GOT3 (cell line): ENCODE data around the gene PDIA6.

Experiments used
- DNase-seq: peaks from one replicate; lab custom pipeline; 2025; ENCODE audit warnings: mixed read lengths; lab: John Stamatoyannopoulos, UW

The PDIA6 gene, protein sequence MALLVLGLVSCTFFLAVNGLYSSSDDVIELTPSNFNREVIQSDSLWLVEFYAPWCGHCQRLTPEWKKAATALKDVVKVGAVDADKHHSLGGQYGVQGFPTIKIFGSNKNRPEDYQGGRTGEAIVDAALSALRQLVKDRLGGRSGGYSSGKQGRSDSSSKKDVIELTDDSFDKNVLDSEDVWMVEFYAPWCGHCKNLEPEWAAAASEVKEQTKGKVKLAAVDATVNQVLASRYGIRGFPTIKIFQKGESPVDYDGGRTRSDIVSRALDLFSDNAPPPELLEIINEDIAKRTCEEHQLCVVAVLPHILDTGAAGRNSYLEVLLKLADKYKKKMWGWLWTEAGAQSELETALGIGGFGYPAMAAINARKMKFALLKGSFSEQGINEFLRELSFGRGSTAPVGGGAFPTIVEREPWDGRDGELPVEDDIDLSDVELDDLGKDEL

DNA sequence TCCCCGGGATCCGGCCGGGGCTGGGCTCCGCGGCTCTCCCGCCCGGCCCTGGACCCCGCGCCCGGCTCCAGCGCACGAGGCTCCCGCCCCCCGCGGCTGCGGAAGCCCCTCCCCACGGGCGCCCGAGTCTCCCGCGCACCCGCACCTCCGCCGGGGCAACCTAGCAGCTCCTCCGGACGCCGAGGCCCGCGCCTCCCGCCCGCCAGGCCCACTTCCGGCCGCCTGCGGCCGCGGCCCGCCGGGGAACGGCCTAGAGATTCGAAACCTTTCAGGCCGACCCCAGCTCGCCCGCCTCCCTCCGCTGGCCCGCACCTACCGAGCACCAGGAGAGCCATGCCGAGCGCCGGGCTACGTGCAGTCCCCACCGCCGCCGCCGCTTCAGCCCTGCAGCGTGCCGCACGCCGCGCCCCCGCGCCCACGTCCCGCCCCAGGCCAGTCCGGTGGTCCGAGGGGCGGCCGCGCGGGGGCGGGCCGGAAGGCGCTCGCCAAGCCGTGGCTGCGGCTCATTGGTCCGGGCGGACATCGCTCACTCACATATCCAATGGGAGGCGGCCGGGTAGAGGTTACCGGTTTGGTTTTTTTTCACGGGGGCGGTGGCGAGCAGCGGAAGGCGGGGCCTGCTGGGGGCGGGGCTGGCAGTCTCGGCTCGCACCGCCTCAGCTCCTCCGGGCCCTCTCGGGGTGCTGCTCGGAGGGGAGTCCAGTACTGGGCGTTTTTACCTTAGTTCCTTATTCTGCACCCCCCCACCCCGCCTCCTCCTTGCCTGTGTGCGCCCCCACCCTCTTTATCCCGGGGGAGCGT lies at the start of gene PDIA6:
Gene PDIA6 (minus strand): TSS at position 424 of the 801 bp plus-strand sequence. CDS start 89 bp downstream, at position 335.
- peak; percentile 93 for DNase-seq

DNA sequence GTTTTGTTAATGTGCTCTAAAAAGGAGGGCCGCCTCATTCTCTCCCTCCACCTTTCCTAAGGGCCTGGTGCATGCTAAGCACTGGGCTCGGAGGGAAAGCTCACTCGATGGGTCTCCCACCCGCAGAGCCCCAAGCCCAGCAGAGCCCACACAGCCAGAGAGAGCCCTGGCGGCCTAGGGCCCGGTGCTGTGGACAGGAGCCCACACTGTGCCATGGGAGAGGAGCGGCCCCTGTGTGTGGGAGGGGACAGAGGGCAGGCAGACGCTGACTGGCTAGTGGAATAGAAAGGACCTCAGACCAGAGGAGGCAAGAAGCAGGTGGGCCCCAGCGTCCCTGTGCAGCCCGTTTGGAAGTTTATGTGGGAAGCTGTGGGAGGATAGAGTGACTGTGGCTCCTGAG lies 49.7 kb upstream of the PDIA6 start:
- DNase-seq: no peak

DNA sequence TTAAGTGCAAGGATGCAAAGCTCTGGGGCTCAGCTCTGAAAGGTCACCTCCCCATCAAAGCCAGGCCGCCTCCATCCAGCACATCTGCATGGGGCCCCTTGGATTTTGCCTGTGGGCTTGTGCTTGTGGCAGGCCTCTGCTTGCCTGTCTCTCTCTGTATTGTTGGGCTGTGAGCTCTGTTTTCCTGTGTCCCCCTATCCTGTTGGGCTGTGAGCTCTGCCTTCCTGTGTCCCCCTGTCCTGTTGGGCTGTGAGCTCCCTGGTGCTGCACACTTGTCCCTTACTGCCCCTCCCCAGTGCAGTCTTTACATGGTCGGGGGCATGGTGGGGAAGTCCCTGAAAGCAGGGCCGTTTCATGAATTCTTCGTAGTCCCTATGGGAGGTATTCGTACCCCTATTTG lies 49.2 kb upstream of the PDIA6 start:
- DNase-seq: no peak

DNA sequence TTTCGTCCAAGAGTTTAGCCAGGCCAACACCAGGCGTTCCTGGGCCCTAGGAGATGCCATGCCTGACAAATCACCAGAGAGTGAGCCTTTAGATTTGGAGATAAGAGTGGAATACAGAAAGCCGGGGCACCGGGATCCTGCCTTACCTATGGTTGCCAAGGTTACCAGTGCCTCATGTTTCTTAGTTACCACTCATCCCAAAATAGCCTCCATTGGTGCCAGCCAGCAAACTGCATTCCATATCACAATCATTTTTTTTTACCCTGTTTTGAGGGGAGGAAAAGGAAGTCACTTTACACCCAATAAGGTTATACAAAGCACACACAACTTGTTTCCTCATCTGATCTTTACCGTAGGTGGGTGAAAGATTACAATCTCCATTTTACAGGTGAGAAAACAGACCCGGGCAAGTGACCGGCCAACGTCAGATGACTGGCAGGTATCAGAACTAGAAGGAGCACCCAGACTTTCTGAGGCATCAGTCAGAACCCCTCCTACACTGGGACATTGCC lies 48.3 kb upstream of the PDIA6 start:
- no peak for DNase-seq

DNA sequence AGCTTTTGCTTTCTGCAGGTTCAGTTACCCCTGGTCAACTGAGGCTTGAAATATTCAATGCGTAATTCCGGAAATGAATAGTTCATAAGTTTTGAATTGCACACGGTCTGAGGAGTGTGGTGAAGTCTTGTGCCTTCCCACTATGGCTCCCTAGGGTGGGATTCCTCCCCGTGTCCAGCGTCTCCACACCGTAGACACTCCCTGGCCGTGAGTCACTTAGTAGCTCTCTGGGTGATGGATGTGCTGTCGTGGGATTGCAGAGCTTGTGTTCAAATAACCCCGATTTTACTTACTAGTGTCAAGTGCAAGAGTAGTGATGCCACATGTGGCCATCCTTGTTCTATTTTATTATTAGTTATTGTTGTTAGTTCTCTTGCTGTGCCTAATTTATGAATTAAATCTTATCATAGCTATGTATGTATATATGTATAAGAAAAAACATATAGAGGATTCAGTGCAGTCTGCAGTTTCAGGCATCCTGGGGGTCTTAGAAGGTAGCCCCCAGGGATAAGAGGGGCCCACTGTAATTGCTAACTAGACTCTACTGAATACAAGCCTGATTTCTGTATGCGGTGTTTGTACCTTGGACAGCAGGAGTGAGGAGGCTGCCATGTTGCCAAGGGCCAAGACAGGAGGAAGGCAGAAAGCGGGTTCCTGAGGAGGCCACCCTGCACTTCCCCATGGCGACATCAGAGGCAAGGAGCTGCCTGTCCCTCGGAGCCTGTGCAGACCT lies 47.7 kb upstream of the PDIA6 start:
- no peak for DNase-seq

DNA sequence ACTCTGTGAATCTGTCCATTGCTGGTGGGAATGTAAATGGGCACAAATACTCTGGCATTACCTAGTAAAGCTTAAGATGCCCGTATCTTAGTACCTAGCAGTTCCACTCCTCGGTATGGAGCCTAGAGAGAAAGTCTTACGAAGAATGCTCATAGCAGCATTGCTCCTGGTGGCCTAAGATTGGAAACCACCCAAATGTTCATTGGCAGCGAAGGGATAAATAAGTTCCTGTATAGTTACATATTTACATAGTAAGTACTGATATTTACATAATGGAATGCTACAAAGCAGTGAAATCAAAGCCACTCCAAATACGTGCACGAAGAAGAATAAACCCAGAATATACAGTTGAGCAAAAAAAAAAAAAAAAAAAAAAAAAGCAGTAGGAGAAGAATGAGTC lies 46.7 kb upstream of the PDIA6 start:
- no peak for DNase-seq

DNA sequence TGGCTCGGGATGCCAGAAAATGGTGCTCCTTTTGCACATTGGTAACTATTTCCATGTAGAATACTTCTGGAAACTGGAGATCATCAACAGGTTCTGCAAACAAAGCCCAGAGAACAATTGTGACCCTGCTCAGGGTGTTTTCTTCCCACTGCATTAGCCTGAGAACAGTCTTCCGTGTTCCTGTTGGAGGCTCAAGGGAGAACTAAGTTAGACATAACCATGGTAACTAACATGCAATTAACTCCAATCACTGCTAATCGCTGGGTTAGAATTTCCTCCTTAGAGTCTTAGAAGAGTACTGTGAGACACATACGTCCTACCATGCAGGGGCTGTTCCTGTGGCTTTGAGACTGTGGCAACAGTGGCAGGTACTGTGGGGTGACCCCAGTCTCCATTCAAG lies 36.0 kb upstream of the PDIA6 start:
- no peak for DNase-seq

DNA sequence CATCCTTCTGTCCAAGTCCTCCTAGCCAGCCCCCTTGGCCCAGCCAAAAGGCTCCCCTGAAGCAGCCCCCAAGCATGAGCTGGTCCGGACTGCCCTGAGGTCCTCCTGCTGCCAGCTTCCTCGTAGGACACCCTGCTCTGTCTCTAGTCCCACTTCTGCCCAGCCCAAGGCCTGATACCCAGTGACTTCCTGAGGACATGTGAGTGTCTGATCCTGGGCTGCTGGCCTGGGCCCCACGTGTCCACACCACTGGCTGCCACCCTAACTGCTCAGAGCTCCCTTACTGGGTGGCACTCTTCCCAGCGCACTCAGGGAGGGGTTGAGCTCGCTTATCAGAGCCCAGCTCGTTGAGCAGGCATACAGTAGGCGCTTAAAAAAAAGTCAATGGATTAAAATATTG lies 34.4 kb upstream of the PDIA6 start:
- no peak for DNase-seq

DNA sequence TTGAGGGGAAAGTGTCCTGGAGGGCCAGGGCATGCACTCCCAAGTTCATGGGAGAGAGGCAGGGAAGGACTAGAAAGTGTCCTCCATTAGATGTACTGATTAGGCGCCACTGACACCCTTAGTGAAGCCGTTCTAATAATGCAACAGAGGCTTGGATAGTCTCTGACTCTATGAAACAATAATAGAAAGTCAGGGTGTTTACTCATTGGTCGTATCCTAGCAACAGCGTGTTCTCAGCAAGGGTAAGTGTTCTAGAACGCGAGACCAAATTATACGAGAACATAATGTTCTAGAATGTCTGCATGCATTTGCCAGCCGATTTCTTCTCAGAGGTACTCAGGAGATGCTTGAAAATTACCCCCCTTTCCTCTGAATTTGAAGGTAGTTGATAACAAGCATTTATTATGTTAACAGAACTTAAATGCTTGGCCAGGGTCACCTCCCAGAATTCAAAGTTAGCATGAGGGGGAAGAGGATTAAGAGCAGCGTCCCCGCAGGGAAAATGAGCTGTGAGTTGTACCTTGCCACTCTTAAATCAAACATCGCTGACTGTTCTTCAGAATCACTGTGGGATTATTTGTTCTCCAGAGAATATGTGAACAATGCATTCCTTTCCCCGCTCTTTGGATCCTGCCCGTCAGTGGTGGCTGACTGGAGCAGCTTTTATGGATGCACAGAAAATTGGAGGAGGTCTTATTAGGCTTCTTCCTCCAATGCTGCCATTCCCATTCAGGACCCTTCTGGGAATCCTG lies 33.7 kb upstream of the PDIA6 start:
- no peak for DNase-seq

DNA sequence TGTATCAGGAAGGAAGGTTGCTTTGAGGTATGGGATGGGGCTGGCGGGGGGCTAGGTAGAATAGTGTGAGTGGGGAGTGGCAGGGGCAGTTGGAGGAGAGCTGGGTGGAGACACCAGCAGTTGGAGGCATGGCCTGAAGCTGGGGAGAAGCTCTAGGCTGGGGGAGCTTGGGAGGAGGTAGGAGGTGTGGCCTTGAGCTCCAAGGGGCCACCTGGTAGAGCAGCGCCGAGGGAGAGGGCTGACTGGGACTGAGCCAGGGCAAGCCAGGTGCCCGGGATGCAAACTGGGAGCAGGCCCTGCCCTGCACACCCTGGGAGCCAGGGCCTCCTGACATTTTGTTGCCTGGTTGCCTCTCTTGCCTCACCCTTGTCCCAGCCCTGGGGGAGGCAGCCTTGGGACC lies 33.1 kb upstream of the PDIA6 start:
- DNase-seq: no peak

DNA sequence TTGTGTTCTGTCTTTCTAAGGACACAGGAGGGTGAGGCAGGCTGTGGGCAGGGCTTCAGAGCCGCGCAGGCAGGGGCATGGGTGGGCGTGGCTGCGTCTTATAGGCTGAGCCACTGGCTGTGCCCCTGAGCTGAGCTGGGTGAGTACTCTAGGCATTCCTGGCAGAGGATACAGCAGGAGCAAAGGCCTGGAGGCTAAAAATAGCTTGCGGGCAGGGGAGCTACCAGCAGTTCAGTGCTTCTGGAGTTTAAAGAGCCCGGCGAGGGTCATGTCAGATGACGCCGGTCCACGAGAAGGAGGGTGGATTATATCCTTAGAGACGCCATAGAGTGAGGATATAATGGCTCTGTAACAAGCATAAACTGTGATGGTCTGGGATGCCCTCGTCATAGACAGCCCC lies 31.5 kb upstream of the PDIA6 start:
- DNase-seq: peak; percentile 36

DNA sequence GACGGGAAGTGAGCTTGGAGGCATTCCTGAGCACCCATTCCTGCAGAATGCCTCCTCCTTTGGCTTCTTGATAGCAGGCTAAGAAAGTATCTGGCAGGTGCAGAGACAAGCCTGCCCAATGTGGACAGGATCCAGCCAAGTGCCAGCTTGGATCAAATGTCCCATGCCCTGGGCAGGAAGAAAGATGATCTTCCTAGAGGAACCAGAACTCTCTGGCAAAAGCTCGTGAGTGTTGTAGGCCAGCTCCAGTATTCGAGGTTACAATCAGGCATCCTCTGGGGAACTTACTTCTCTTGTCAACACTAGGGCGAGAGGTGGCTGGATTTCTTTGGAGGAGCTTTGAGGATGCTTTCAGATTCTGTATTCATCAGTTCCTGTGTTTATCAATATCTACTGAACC lies 29.9 kb upstream of the PDIA6 start:
- DNase-seq: no peak

DNA sequence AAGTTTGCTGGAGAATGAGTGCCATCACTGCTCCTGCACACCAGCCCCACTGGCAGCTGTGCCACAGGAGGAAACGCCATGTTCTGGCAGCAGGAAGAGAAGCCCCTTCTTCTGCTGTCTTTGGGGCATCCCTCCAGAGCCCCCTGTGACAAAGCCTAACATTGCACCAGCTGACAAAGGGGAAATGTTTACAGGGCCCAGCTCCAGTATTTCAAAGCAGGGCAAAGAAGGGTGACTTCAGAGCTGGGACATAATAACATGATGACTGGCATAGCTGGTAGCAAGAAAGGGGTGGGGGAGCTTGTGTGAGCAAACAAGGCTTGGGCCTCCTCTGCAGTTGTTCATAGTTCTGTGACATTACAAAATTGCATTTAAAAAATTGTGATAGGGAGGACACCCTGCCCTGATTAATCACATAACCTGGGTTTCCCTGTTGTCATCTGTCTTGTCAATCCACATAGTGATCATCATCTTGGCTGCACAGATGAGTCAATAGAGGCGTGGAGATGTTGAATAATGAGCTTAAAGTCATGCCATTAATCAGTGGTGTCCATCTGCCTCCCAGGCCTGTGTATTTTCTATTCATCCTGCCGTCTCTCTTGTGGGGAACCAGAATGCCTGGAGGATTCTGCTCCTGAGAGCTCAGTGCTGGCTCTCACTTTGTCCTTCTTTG lies 29.1 kb upstream of the PDIA6 start:
- DNase-seq: no peak

DNA sequence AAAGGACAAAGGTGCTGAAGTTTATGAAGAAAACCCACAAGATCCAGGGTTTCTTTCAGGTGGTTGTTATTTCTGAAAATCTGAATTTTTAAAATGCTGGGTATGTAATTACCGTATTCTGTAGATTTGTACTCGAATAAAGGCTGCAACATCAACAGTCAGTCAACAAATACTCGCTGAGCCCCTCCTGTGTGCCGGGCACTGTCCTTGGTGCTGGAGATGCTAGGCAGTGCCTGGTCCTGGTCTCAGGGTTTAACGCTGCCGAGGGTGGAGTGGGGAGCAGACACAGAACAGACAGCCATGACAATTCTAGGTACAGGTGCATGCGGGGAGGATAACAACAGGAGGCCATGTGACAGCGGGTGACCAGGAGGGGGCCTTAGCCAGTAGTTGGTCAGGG lies 27.2 kb upstream of the PDIA6 start:
- no peak for DNase-seq

DNA sequence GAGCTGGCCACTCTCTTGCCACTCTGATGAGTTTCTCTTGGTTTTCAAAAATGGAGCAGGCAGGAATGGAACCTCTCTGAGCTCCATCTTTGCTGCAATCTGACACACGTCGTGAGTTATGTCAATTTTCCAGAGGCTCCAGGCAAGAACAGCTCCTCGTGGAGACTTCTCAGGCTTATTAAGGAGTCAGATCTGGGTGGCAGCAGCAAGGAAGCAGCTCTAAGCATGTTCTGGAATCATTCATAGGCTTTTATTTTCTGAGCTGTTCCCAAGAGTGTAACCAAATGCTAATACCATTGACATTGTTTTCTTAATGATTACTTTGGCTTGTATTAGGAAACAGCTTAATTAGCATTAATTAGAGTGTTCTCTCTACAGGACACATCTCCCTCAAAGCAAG lies 26.1 kb upstream of the PDIA6 start:
- no peak for DNase-seq

DNA sequence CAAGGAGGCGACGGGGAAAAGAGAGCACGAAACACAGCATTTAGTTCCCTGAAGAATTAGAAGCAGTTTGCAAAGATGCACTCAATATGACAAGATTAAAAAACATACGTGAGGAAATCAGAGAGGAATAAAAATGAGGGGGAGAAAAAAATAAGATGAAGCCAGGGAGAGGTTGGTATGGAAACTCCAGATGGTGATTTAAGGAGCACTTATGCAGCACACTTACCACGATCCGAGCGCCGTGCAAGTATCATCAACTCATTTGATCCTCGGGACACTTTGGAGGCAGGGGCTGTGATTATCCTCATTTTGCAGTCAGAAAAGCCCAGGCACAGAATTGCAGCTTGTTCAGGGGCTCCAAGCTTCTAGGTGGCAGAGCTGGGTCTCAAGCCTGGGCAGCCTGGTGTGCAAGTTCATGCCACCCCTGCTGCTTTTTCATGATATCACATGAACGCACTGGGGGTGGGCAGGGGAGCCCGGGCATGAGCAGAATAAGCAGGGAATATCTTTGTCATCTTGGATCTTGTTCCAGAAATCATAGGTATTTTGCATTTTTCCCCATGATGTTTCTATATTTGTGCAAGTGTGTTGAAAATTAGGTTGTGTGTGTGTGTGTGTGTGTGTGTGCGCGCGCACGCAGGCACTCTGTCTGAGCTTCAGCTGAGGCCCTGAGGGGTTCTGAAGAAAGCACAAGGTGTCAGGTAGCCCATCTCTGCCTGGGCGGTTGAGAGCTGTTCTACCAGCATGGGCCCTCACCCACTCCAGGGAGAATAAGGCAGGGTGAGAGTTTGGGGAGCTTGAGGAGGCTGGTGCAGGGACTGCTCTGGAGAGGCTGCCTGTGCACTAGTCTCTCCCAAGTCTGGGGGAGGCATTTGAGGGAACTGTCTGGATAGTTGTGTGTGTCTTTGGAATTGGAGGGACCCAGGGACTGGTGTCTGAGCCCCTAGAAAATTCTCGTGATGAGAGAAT lies 25.0 kb upstream of the PDIA6 start:
- DNase-seq: no peak

DNA sequence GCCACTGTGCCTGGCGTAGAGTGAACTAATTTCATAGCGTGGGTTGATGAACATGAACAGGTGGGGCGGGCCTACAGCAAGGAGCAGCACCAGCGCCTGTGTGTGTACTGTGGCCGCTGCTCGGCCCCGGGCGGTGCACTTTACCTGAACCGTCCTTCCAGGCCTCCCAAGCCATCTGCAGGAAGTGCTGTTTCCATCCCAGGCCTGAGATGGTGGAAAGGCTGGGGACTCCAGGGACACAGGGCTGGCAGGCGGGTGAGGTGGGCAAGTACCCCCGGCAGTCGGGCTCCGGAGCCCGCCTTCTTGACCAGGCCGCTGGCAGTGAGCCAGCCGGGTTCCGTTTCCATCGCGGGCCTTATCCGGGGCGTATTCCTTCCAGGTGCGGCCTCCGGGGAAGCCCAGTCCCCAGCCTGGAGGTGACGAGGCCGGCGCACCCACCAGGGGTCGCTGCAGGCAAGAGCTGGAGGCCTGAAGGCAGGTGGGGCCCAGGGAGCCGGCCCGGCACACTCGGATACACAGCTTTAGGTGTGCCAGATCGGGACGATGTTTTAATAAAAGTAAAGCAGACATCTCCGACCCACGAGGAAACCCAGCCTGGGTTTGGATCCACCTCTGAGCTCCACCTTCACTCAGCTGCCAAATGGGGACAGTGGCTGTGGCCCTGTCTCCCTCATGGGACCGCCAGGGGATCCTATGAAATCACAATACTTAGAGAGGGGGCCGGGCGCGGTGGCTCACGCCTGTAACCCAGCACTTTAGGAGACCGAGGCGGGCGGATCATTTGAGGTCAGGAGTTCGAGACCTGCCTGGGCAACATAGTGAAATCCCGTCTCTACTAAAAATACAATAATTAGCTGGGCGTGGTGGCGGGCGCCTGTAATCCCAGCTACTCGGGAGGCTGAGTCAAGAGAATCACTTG lies 22.7 kb upstream of the PDIA6 start:
- DNase-seq: no peak

DNA sequence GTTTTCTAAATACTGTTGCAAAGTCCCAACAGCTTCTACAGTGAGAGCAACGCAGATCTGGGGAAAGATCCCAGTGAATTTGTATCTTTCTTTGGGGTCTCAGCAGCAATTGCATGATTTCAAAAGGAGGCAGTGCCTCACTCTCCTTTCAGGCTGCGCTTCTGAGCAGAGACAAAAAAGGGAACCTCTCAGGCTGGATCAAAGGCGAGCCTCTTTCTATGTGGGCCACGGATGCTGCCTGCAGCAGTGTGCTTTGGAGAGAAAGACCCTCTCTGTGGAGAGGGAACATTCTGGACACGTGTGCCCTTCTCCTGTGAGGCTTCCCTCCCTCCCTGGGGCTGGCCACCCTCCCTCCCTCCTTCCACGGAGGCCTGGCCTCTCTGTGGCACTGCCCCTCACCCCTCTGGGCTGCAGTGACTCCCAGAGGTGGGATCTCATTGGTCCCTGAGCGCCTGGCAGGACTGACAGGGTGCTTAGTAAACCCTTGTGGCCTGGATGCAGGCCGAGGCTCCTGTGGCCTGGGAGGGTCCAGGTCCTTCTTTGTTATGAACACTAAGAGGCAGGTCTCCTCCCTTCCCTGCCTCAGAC lies 21.6 kb upstream of the PDIA6 start:
- DNase-seq: no peak
